ENCODE results near the gene TCF20. TPM values are rescaled to one million over a fixed set of nuclear protein-coding genes. Genes with fewer than 3 reads are reported as not detected.

TCF20 gene
- total and polyA plus RNA-seq, 8 donors: 24.8 to 41.3 (median 25.6) TPM

GRCh38 chr22:42225841-42226240 lies 44.6 kb downstream of the TCF20 start:
- H3K27me3 ChIP-seq: no peaks in the 10 kb centered on the region
- no peak overlapping the region for H3K27ac ChIP-seq
- H3K36me3 ChIP-seq: no peaks in the 10 kb centered on the region
- ATAC-seq (no peak), DNase-seq (no peak)
- no peak overlapping the region for H3K4me3 ChIP-seq
- TF ChIP-seq CTCF (IDR thresholded peaks at IDR 0.05): no peak
- no peaks in the 10 kb centered on the region for H3K9me3 ChIP-seq
- intact Hi-C loops (cut with DNase I): no loop called here
- peaks cover 12 to 21% of the 10 kb centered on the region in 2 donors for H3K4me1 ChIP-seq

- no peak for DNase-seq
- Histone ChIP-seq H3K9me3 (no peaks in the 10 kb centered on the region), H3K27me3 (no peaks in the 10 kb centered on the region), H3K27ac (no peak overlapping the region), H3K36me3 (no peaks in the 10 kb centered on the region), H3K4me1 (peaks cover 0 to 4% of the 10 kb centered on the region in 2 donors), H3K4me3 (no peak overlapping the region)
- intact Hi-C loops (cut with DNase I): no loop called here
- no peak for ATAC-seq
- no peak for TF ChIP-seq CTCF (IDR thresholded peaks at IDR 0.05)
Measured at GRCh38 chr22:42222140-42222539, 48.3 kb downstream of the TCF20 start.

Other genes with a start within 250 kb of the TCF20 start
- gene NAGA, start 199.8 kb downstream of the TCF20 start, total RNA-seq: 10 to 100 TPM; 30.5 to 35.6 TPM
- 10 to 100 TPM; 21.6 to 28.8 (median 27.3) TPM for gene NAGA, start 199.8 kb downstream of the TCF20 start, polyA plus RNA-seq (ENCODE audit: insufficient read length in 6 of 6)
- 10 to 100 TPM; 18.7 to 20.4 TPM for gene PHETA2, start 196.4 kb downstream of the TCF20 start, total RNA-seq
- gene PHETA2, start 196.4 kb downstream of the TCF20 start, polyA plus RNA-seq (ENCODE audit: insufficient read length in 6 of 6): 10 to 100 TPM; 11.2 to 18.6 (median 15.0) TPM
- 10 to 100 TPM; 73.2 to 94.6 TPM for gene SMDT1, start 191.0 kb downstream of the TCF20 start, total RNA-seq
- 100 to 1,000 TPM in 3 of 6 donors, 10 to 100 TPM in 3; 82.4 to 111 (median 94.9) TPM for gene SMDT1, start 191.0 kb downstream of the TCF20 start, polyA plus RNA-seq (ENCODE audit: insufficient read length in 6 of 6)
- 10 to 100 TPM; 64.8 to 69.7 TPM for gene NDUFA6, start 179.9 kb downstream of the TCF20 start, total RNA-seq
- gene NDUFA6, start 179.9 kb downstream of the TCF20 start, polyA plus RNA-seq (ENCODE audit: insufficient read length in 6 of 6): 10 to 100 TPM; 69.1 to 97.4 (median 87.8) TPM
- 1 to 10 TPM in 1 of 2 donors, under 1 TPM in 1; 0.96 to 1.1 TPM for gene CYP2D6, start 139.8 kb downstream of the TCF20 start, total RNA-seq
- 1 to 10 TPM; 2.9 to 6.8 (median 5.0) TPM for gene CYP2D6, start 139.8 kb downstream of the TCF20 start, polyA plus RNA-seq (ENCODE audit: insufficient read length in 6 of 6)
- 10 to 100 TPM in 1 of 2 donors, 1 to 10 TPM in 1; 6.9 to 28.0 TPM for gene NFAM1, start 161.8 kb upstream of the TCF20 start, total RNA-seq
- gene NFAM1, start 161.8 kb upstream of the TCF20 start, polyA plus RNA-seq (ENCODE audit: insufficient read length in 6 of 6): 1 to 10 TPM in 2 of 6 donors, under 1 TPM in 4; 0.74 to 1.1 (median 0.87) TPM
- gene RRP7A, start 249.1 kb upstream of the TCF20 start, total RNA-seq: 10 to 100 TPM; 37.0 to 57.1 TPM
- 10 to 100 TPM; 25.7 to 40.8 (median 28.6) TPM for gene RRP7A, start 249.1 kb upstream of the TCF20 start, polyA plus RNA-seq (ENCODE audit: insufficient read length in 6 of 6)

Data from left lung (tissue), 10 donors.